CD14-positive monocyte (primary cell): Measurements from ENCODE around the gene DRC3. TPM values are rescaled to one million over a fixed set of nuclear protein-coding genes. Genes with fewer than 3 reads are reported as not detected.

Experiments used
- DNase-seq, 3 donors: peaks; one replicate each; pipeline ENCODE4 v3.0.0-alpha.2; 2011 to 2022
- H2AFZ ChIP-seq: 2 replicates; pipeline ENCODE4 v1.6.0; 2012; ENCODE audit warnings: mild to moderate bottlenecking, low read depth, low read length, inconsistent platforms; ENCODE audit not compliant: insufficient read depth, poor library complexity, severe bottlenecking
- H3K27ac ChIP-seq, 2 donors: 1 replicate in 1 of 2; 2 replicates in 1 of 2; pipeline ENCODE4 v1.5.1; 2012 to 2013; ENCODE audit warnings: low read length in 2 of 2, control low read depth in 1 of 2, inconsistent platforms in 1 of 2, low read depth in 1 of 2, mild to moderate bottlenecking in 1 of 2
- H3K27me3 ChIP-seq, 2 donors: one replicate each; pipeline versions ENCODE4 v1.6.0 to v1.6.1; 2011 to 2013; ENCODE audit warnings: low read length in 2 of 2; ENCODE audit not compliant: control insufficient read depth in 2 of 2, insufficient read depth in 2 of 2
- H3K36me3 ChIP-seq, 2 donors: replicated peaks in 1 of 2; 1 replicate in 1 of 2; 2 replicates in 1 of 2; pipeline versions ENCODE4 v1.5.1 to v1.6.1; 2012 to 2013; ENCODE audit warnings: low read length in 2 of 2, control low read depth in 1 of 2, inconsistent platforms in 1 of 2, mild to moderate bottlenecking in 1 of 2; ENCODE audit not compliant: insufficient read depth in 2 of 2, control insufficient read depth in 1 of 2
- H3K4me1 ChIP-seq, 2 donors: 1 replicate in 1 of 2; 2 replicates in 1 of 2; pipeline versions ENCODE4 v1.5.1 to v1.6.1; 2012 to 2013; ENCODE audit warnings: low read length in 2 of 2, control low read depth in 1 of 2, inconsistent platforms in 1 of 2, mild to moderate bottlenecking in 1 of 2, moderate library complexity in 1 of 2; ENCODE audit not compliant: insufficient read depth in 2 of 2, control insufficient read depth in 1 of 2
- H3K4me2 ChIP-seq: replicated peaks from 2 replicates; pipeline ENCODE3; 2012; ENCODE audit warnings: low read length, moderate library complexity, mild to moderate bottlenecking; ENCODE audit not compliant: poor library complexity, severe bottlenecking; ENCODE audit errors: extremely low read depth
- H3K4me3 ChIP-seq, 3 experiments: fragments of 200-600 bp in 1 of 3; sonication (generic) in 1 of 3; replicated peaks in 1 of 3; 1 replicate in 2 of 3; 2 replicates in 1 of 3; pipeline ENCODE4 v1.5.1; 2011 to 2013; ENCODE audit warnings: low read length in 3 of 3, mild to moderate bottlenecking in 3 of 3, control low read depth in 2 of 3, low read depth in 2 of 3, inconsistent platforms in 1 of 3, moderate library complexity in 1 of 3
- H3K79me2 ChIP-seq: 2 replicates; pipeline ENCODE4 v1.6.0; 2012; ENCODE audit warnings: mild to moderate bottlenecking, control low read depth, inconsistent platforms, low read length, moderate library complexity; ENCODE audit not compliant: insufficient read depth
- H3K9ac ChIP-seq: 2 replicates; pipeline ENCODE4 v1.6.0; 2017; ENCODE audit warnings: low read length, mild to moderate bottlenecking; ENCODE audit not compliant: insufficient read depth, poor library complexity, severe bottlenecking
- H3K9me3 ChIP-seq, 2 donors: replicated peaks in 1 of 2; 1 replicate in 1 of 2; 2 replicates in 1 of 2; pipeline versions ENCODE4 v1.5.1 to v1.6.1; 2012 to 2013; ENCODE audit warnings: low read length in 2 of 2, control low read depth in 1 of 2; ENCODE audit not compliant: control insufficient read depth in 1 of 2, insufficient read depth in 1 of 2
- H4K20me1 ChIP-seq: 2 replicates; pipeline ENCODE4 v1.6.0; 2012; ENCODE audit warnings: mild to moderate bottlenecking, low read length, control low read depth, moderate library complexity; ENCODE audit not compliant: insufficient read depth
- H3K27ac Mint-ChIP-seq, 7 donors: one replicate each; pipeline ENCODE4 v1.8.0; 2020; ENCODE audit warnings: mild to moderate bottlenecking in 7 of 7, mixed read lengths in 7 of 7, moderate library complexity in 6 of 7, inconsistent platforms in 2 of 7
- H3K27me3 Mint-ChIP-seq, 3 donors: one replicate each; pipeline ENCODE4 v1.8.0; 2021 to 2022; ENCODE audit warnings: low read depth in 3 of 3, mild to moderate bottlenecking in 3 of 3, mixed read lengths in 3 of 3, moderate library complexity in 3 of 3, inconsistent platforms in 1 of 3
- H3K36me3 Mint-ChIP-seq, 2 donors: one replicate each; pipeline ENCODE4 v1.8.0; 2020; ENCODE audit warnings: mixed read lengths in 2 of 2, inconsistent platforms in 1 of 2, mild to moderate bottlenecking in 1 of 2
- H3K4me1 Mint-ChIP-seq: one replicate; pipeline ENCODE4 v1.8.0; 2020; ENCODE audit warnings: mild to moderate bottlenecking, mixed read lengths
- H3K4me3 Mint-ChIP-seq, 2 donors: one replicate each; pipeline ENCODE4 v1.8.0; 2020; ENCODE audit warnings: mild to moderate bottlenecking in 2 of 2, mixed read lengths in 2 of 2, moderate library complexity in 1 of 2
- H3K9me3 Mint-ChIP-seq, 7 donors: one replicate each; pipeline ENCODE4 v1.8.0; 2020 to 2022; ENCODE audit warnings: mixed read lengths in 7 of 7, mild to moderate bottlenecking in 6 of 7, moderate library complexity in 6 of 7, inconsistent platforms in 2 of 7
- WGBS: methylation state at CpG from one replicate; pipeline ENCODE4 v1.1.5; 2013; ENCODE audit warnings: missing lambda C conversion rate; ENCODE audit not compliant: insufficient coverage; 5-methylcytosine and 5-hydroxymethylcytosine counted together
- intact Hi-C, 2 donors: fragments of 100-400 bp; cut with micrococcal nuclease; formaldehyde crosslinking; loops; one replicate each; pipeline versions ENCODE4 v1.15.0 to v1.15.1; 2023
- polyA plus RNA-seq, 3 donors: library from polyadenylated mRNA; depleted of rRNA in 1 of 3; unstranded in 2 of 3; stranded (reverse) in 1 of 3; fragments of 300-500 nt in 2 of 3; fragments of >200 nt in 1 of 3; fragmentation: Illumina TruSeq in 2 of 3; gene quantifications; 1 replicate in 2 of 3; 2 replicates in 1 of 3; pipeline ENCODE4 v1.2.3, GENCODE V29; 2012 to 2021
- TF ChIP-seq, protein P1 (sequence below): fragments of 200-600 bp; IDR thresholded peaks from one replicate; pipeline ENCODE4 v1.8.0; 2022; ENCODE audit warnings: antibody characterized with exemption, mild to moderate bottlenecking

The DRC3 gene
- polyA plus RNA-seq, 3 donors = 0.23 to 0.58 (median 0.39) TPM

GRCh38 chr17:17989618-17990017 is 17.0 kb downstream of the DRC3 start:
- H4K20me1 ChIP-seq = no peaks in the 10 kb centered on the region
- peaks cover 3% of the 10 kb centered on the region for H3K4me1 Mint-ChIP-seq
- H3K27ac ChIP-seq = no peak overlapping the region
- no peaks in the 10 kb centered on the region for H3K36me3 ChIP-seq
- H3K27ac Mint-ChIP-seq = peak overlapping the region in 1 of 7 donors; percentile 36
- DNase-seq = no peak
- H3K27me3 ChIP-seq = no peaks in the 10 kb centered on the region
- H3K4me2 ChIP-seq = no peak overlapping the region
- TF ChIP-seq, protein P1, sequence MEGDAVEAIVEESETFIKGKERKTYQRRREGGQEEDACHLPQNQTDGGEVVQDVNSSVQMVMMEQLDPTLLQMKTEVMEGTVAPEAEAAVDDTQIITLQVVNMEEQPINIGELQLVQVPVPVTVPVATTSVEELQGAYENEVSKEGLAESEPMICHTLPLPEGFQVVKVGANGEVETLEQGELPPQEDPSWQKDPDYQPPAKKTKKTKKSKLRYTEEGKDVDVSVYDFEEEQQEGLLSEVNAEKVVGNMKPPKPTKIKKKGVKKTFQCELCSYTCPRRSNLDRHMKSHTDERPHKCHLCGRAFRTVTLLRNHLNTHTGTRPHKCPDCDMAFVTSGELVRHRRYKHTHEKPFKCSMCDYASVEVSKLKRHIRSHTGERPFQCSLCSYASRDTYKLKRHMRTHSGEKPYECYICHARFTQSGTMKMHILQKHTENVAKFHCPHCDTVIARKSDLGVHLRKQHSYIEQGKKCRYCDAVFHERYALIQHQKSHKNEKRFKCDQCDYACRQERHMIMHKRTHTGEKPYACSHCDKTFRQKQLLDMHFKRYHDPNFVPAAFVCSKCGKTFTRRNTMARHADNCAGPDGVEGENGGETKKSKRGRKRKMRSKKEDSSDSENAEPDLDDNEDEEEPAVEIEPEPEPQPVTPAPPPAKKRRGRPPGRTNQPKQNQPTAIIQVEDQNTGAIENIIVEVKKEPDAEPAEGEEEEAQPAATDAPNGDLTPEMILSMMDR = no peak
- intact Hi-C loops = loop anchor here in 1 of 2 donors (5.0 kb wide), 1 partner anchor 38 kb away; no protein-coding TSS in a partner anchor
- WGBS = 96% methylated on average over 10 of the region's 10 CpGs
- no peak overlapping the region for H3K4me3 Mint-ChIP-seq
- no peaks in the 10 kb centered on the region for H3K36me3 Mint-ChIP-seq
- H2AFZ ChIP-seq = no peak overlapping the region
- H3K4me3 ChIP-seq = no peak overlapping the region
- H3K9me3 Mint-ChIP-seq = peaks cover 0 to 2% (median 0%) of the 10 kb centered on the region in 7 donors
- H3K27me3 Mint-ChIP-seq = peaks cover 0 to 7% (median 3%) of the 10 kb centered on the region in 3 donors
- H3K9me3 ChIP-seq = no peaks in the 10 kb centered on the region
- H3K79me2 ChIP-seq = no peaks in the 10 kb centered on the region
- H3K4me1 ChIP-seq = no peaks in the 10 kb centered on the region
- H3K9ac ChIP-seq = no peak overlapping the region

DNA sequence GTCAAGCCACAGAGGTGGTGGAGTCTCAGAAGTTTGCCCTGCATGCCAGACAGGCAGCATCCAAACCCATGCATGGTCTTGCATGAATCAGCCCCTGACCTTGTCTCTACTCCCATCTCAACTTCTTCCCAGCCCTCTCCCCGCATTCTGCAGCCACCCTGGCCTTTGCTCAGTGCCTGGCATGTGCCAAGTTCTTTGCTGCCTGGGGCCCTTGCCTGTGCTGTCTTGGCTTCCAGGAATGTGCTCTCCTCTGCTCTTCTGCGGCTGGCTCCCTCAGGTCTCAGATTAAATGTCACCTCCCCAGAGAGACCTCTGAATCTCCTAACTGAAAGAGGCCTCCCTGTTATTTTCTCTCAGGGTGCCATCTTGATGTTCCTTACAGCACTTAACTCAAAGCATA is 17.6 kb downstream of the DRC3 start:
- no peaks in the 10 kb centered on the region for H3K79me2 ChIP-seq
- H3K9ac ChIP-seq = no peak overlapping the region
- no peak for DNase-seq
- TF ChIP-seq, protein P1 = no peak
- no peak overlapping the region for H3K27ac ChIP-seq
- H4K20me1 ChIP-seq = no peaks in the 10 kb centered on the region
- 100% methylated on average over 2 of the region's 2 CpGs for WGBS
- Mint-ChIP-seq H3K27ac (peak overlapping the region in 2 of 7 donors; percentile 59 to 62), H3K27me3 (peaks cover 2 to 8% (median 6%) of the 10 kb centered on the region in 3 donors), H3K4me1 (peaks cover 3% of the 10 kb centered on the region), H3K9me3 (peaks cover 0 to 2% (median 0%) of the 10 kb centered on the region in 7 donors), H3K4me3 (peak overlapping the region in 1 of 2 donors; percentile 31), H3K36me3 (no peaks in the 10 kb centered on the region)
- H3K4me2 ChIP-seq = no peak overlapping the region
- intact Hi-C loops = loop anchor here in 1 of 2 donors (5.0 kb wide), 1 partner anchor 37 kb away; no protein-coding TSS in a partner anchor
- H3K36me3 ChIP-seq = no peaks in the 10 kb centered on the region
- no peaks in the 10 kb centered on the region for H3K4me1 ChIP-seq
- H3K9me3 ChIP-seq = no peaks in the 10 kb centered on the region
- H3K4me3 ChIP-seq = no peak overlapping the region
- H2AFZ ChIP-seq = no peak overlapping the region
- no peaks in the 10 kb centered on the region for H3K27me3 ChIP-seq
